Activated B cell treated with CpG ODN at 0.5 μM for 24 hours (primary cell): ENCODE results near the gene COL5A1. TPM values are rescaled to one million over a fixed set of nuclear protein-coding genes. Genes with fewer than 3 reads are reported as not detected.

Experiments used
- ATAC-seq: fragments of 200-7000 bp; cut with Tn5 transposase; one replicate; pipeline ENCODE4 v1.10.0; 2021; ENCODE audit warnings: low read depth, mild to moderate bottlenecking, moderate library complexity
- CTCF ChIA-PET: fragments of 350-600 bp; sonication (Branson Sonifier 250); formaldehyde crosslinking; loops from one replicate; lab custom pipeline; 2021; ENCODE audit warnings: antibody characterized with exemption; lab: Charles Lee
- POLR2A ChIA-PET: fragments of 350-600 bp; sonication (Branson Sonifier 250); formaldehyde crosslinking; loops from one replicate; lab custom pipeline; 2021; ENCODE audit warnings: antibody characterized with exemption; lab: Charles Lee
- DNase-seq: peaks from one replicate; pipeline ENCODE4 v3.0.0; 2022
- H3K27ac Mint-ChIP-seq: one replicate; pipeline ENCODE4 v1.8.0; 2020; ENCODE audit warnings: mixed read lengths
- H3K27me3 Mint-ChIP-seq: one replicate; pipeline ENCODE4 v1.8.0; 2021; ENCODE audit warnings: mixed read lengths
- H3K36me3 Mint-ChIP-seq: one replicate; pipeline ENCODE4 v1.8.0; 2021; ENCODE audit warnings: low read depth, mixed read lengths
- H3K4me1 Mint-ChIP-seq: one replicate; pipeline ENCODE4 v1.8.0; 2021; ENCODE audit warnings: mixed read lengths
- H3K4me3 Mint-ChIP-seq: one replicate; pipeline ENCODE4 v1.8.0; 2020; ENCODE audit warnings: mild to moderate bottlenecking, mixed read lengths
- H3K9me3 Mint-ChIP-seq: one replicate; pipeline ENCODE4 v1.8.0; 2020; ENCODE audit warnings: mixed read lengths
- CTCF ChIP-seq: fragments of 200-600 bp; IDR thresholded peaks from one replicate; pipeline ENCODE4 v1.8.0; 2022; ENCODE audit warnings: antibody characterized with exemption, mild to moderate bottlenecking
- intact Hi-C: fragments of 100-400 bp; cut with micrococcal nuclease; formaldehyde crosslinking; loops from one replicate; pipeline ENCODE4 v1.15.1; 2024
- total RNA-seq: library from RNA; stranded (reverse); gene quantifications from 2 replicates; pipeline ENCODE4 v1.2.3, GENCODE V29; 2022

Gene COL5A1
- total RNA-seq, 1 donor from 2014 or later: 0.02 TPM

- peaks cover 6% of the 10 kb centered on the region for H3K27me3 Mint-ChIP-seq
- H3K27ac Mint-ChIP-seq: no peak overlapping the region
- ChIA-PET CTCF (no interaction called here), POLR2A (no interaction called here)
- no peak overlapping the region for H3K4me3 Mint-ChIP-seq
- ATAC-seq (no peak), DNase-seq (no peak)
- H3K4me1 Mint-ChIP-seq: no peaks in the 10 kb centered on the region
- intact Hi-C loops: no loop called here
- TF ChIP-seq CTCF: no peak
- no peaks in the 10 kb centered on the region for H3K36me3 Mint-ChIP-seq
- H3K9me3 Mint-ChIP-seq: no peaks in the 10 kb centered on the region
Measured at GRCh38 chr9:134793288-134794188, 151.9 kb downstream of the COL5A1 start.

- ATAC-seq (no peak), DNase-seq (no peak)
- no peaks in the 10 kb centered on the region for H3K9me3 Mint-ChIP-seq
- POLR2A ChIA-PET: no interaction called here
- H3K36me3 Mint-ChIP-seq: no peaks in the 10 kb centered on the region
- H3K27ac Mint-ChIP-seq: no peak overlapping the region
- peaks cover 6% of the 10 kb centered on the region for H3K27me3 Mint-ChIP-seq
- H3K4me3 Mint-ChIP-seq: no peak overlapping the region
- CTCF ChIA-PET: no interaction called here
- no peaks in the 10 kb centered on the region for H3K4me1 Mint-ChIP-seq
- intact Hi-C loops: no loop called here
- TF ChIP-seq CTCF: no peak
Measured at GRCh38 chr9:134794663-134795370, 153.2 kb downstream of the COL5A1 start.

- Mint-ChIP-seq H3K4me3 (no peak overlapping the region), H3K9me3 (no peaks in the 10 kb centered on the region), H3K27ac (no peak overlapping the region), H3K27me3 (peaks cover 6% of the 10 kb centered on the region), H3K36me3 (no peaks in the 10 kb centered on the region), H3K4me1 (no peaks in the 10 kb centered on the region)
- ATAC-seq (no peak), DNase-seq (no peak)
- intact Hi-C loops: no loop called here
- CTCF ChIA-PET: no interaction called here
- no peak for TF ChIP-seq CTCF
- POLR2A ChIA-PET: no interaction called here
Measured at GRCh38 chr9:134795446-134795845, 153.8 kb downstream of the COL5A1 start.

GRCh38 chr9:134796882-134797281, 155.3 kb downstream of the COL5A1 start:
- no peaks in the 10 kb centered on the region for H3K4me1 Mint-ChIP-seq
- H3K36me3 Mint-ChIP-seq: no peaks in the 10 kb centered on the region
- no peaks in the 10 kb centered on the region for H3K9me3 Mint-ChIP-seq
- intact Hi-C loops: no loop called here
- H3K4me3 Mint-ChIP-seq: no peak overlapping the region
- no peak for DNase-seq
- TF ChIP-seq CTCF: no peak
- H3K27ac Mint-ChIP-seq: no peak overlapping the region
- no peak for ATAC-seq
- POLR2A ChIA-PET: no interaction called here
- peaks cover 6% of the 10 kb centered on the region for H3K27me3 Mint-ChIP-seq
- CTCF ChIA-PET: no interaction called here

- no peak for ATAC-seq
- H3K36me3 Mint-ChIP-seq: no peaks in the 10 kb centered on the region
- POLR2A ChIA-PET: no interaction called here
- CTCF ChIA-PET: no interaction called here
- no peak overlapping the region for H3K27ac Mint-ChIP-seq
- H3K27me3 Mint-ChIP-seq: no peaks in the 10 kb centered on the region
- no peak for TF ChIP-seq CTCF
- H3K9me3 Mint-ChIP-seq: no peaks in the 10 kb centered on the region
- H3K4me1 Mint-ChIP-seq: no peaks in the 10 kb centered on the region
- intact Hi-C loops: no loop called here
- no peak for DNase-seq
- no peak overlapping the region for H3K4me3 Mint-ChIP-seq
Measured at GRCh38 chr9:134800791-134801339, 159.3 kb downstream of the COL5A1 start.
